ENCODE data around the gene LILRA6.
"Not testable (repeated sequence)": the region's sequence is repeated elsewhere in the genome, so short reads cannot be mapped to it uniquely, and the experiment has no call there.

LILRA6 gene

GRCh38 chr19:54207983-54208783 is 34.4 kb downstream of the LILRA6 start:
- DNase-seq (ENCODE audit: low read depth): no peak

- no peak for DNase-seq (ENCODE audit: low read depth)
Measured at GRCh38 chr19:54207676-54207982, 35.0 kb downstream of the LILRA6 start.

- not testable (repeated sequence) for DNase-seq (ENCODE audit: low read depth)
Measured at GRCh38 chr19:54207193-54207592, 35.4 kb downstream of the LILRA6 start.

- no peak for DNase-seq (ENCODE audit: low read depth)
Measured at GRCh38 chr19:54206831-54207177, 35.8 kb downstream of the LILRA6 start.

- DNase-seq (ENCODE audit: low read depth): no peak
Measured at GRCh38 chr19:54206030-54206830, 36.4 kb downstream of the LILRA6 start.

GRCh38 chr19:54204767-54205468 is 37.7 kb downstream of the LILRA6 start:
- no peak for DNase-seq (ENCODE audit: low read depth)

GRCh38 chr19:54203151-54203611 is 39.4 kb downstream of the LILRA6 start:
- DNase-seq (ENCODE audit: low read depth): no peak

- DNase-seq (ENCODE audit: low read depth): no peak
Measured at GRCh38 chr19:54201980-54202379, 40.6 kb downstream of the LILRA6 start.

GRCh38 chr19:54201172-54201701 is 41.4 kb downstream of the LILRA6 start:
- DNase-seq (ENCODE audit: low read depth): no peak

GRCh38 chr19:54199401-54199800 is 43.2 kb downstream of the LILRA6 start:
- DNase-seq (ENCODE audit: low read depth): no peak

- no peak for DNase-seq (ENCODE audit: low read depth)
Measured at GRCh38 chr19:54197121-54197520, 45.5 kb downstream of the LILRA6 start.

- DNase-seq (ENCODE audit: low read depth): no peak
Measured at GRCh38 chr19:54196536-54196935, 46.1 kb downstream of the LILRA6 start.

- not testable (repeated sequence) for DNase-seq (ENCODE audit: low read depth)
Measured at GRCh38 chr19:54194463-54194862, 48.1 kb downstream of the LILRA6 start.

GRCh38 chr19:54193011-54193410 is 49.6 kb downstream of the LILRA6 start:
- DNase-seq (ENCODE audit: low read depth): no peak

GRCh38 chr19:54191811-54192453 is 50.7 kb downstream of the LILRA6 start:
- no peak for DNase-seq (ENCODE audit: low read depth)

- DNase-seq (ENCODE audit: low read depth): peak; percentile 81
Measured at GRCh38 chr19:54191011-54191810, 51.4 kb downstream of the LILRA6 start, which contains the start of gene TSEN34. TSS of gene TSEN34 (plus strand) at chr19:54191308. CDS start at chr19:54191365, 57 bp downstream.

- peak; percentile 100 for DNase-seq (ENCODE audit: low read depth)
Measured at GRCh38 chr19:54190503-54191010, 52.0 kb downstream of the LILRA6 start.

GRCh38 chr19:54189735-54190502 is 52.7 kb downstream of the LILRA6 start:
- peak; percentile 99 for DNase-seq (ENCODE audit: low read depth)

GRCh38 chr19:54189145-54189734 is 53.4 kb downstream of the LILRA6 start, which contains the start of gene MBOAT7:
TSS of gene MBOAT7 (minus strand) at chr19:54189580. CDS start at chr19:54188508, 1,072 bp downstream.
- DNase-seq (ENCODE audit: low read depth): no peak

Measured in activated T-cell treated with anti-CD3 and anti-CD28 coated beads for 1 hour (primary cell).